HG03139 (cell line): ENCODE results near the gene SMIM35.

Experiments used
- ATAC-seq: cut with Tn5 transposase; IDR thresholded peaks from one replicate; pipeline ENCODE4 v1.9.1; 2021; ENCODE audit not compliant: unreplicated experiment

Gene SMIM35

DNA sequence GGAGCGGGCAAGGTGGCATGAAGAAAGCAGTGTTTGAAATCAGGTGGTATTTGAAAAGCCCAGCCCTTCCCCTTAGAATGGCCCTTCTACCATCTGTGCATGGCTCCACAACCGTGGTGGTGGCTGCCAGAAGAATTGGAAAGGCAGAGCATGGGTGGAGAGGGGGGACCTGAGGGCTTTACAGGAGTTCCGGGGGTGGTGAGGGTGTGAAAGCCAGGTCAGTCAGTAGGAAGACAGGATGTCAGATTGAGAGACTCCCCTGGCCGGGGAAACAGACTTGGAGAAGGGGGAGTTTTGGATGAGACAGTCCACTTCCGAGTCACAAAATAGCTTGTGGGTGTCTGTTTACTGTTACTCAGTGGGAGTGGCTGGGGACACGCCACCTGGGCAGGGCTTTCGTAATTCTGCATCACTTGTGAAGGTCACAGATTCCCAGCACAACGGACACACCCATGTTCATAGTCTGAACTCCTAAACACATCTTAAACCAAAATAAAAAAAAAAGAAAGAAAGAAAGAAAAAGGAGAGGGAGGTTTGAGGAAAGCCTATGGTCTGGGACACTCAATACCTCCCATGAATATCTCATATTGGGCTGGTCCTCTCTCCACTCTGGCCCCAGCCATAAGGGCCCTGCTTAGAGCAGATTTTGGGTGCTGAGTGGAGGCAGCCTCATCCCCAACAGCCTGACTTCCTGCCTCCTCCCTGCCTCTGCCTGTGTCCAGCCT is 24.4 kb upstream of the SMIM35 start:
- no peak for ATAC-seq

- ATAC-seq, result no peak
Measured at GRCh38 chr11:118109231-118109630, 22.5 kb upstream of the SMIM35 start.

- no peak for ATAC-seq
Measured at GRCh38 chr11:118108513-118108912, 21.8 kb upstream of the SMIM35 start.

GRCh38 chr11:118106789-118107335 is 20.1 kb upstream of the SMIM35 start:
- no peak for ATAC-seq

DNA sequence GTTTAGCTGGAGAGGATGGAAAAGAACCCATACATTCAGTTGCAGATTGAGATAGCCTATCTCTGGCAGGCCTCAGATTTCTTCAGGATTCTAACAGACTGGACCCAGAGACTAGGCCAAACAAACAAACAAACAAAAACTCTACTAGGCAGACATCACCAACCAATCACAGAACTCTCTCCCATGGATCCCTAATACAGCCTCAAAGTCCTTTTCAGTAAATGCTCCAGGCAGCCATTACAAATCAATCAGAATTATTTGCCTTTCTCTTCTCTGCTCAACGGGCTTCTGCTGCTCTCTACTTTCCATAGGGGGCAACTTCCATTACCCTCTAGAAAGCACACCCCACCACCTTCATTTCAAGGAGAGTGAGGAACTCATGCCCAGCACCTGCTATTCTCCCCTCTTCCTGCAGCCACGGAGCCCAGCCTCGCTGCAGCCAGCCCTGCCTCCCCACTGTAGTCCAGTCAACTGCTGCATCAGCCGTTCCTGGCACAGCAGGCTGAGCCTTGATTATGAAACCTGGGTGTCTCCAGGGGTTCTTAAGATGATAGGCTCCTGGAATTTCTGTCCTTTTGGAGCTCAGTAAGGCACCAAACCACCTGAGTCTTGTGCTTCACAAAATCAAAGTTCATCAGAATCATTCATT is 19.0 kb upstream of the SMIM35 start:
- ATAC-seq, result no peak

- ATAC-seq, result no peak
Measured at GRCh38 chr11:118104491-118104890, 17.7 kb upstream of the SMIM35 start.

DNA sequence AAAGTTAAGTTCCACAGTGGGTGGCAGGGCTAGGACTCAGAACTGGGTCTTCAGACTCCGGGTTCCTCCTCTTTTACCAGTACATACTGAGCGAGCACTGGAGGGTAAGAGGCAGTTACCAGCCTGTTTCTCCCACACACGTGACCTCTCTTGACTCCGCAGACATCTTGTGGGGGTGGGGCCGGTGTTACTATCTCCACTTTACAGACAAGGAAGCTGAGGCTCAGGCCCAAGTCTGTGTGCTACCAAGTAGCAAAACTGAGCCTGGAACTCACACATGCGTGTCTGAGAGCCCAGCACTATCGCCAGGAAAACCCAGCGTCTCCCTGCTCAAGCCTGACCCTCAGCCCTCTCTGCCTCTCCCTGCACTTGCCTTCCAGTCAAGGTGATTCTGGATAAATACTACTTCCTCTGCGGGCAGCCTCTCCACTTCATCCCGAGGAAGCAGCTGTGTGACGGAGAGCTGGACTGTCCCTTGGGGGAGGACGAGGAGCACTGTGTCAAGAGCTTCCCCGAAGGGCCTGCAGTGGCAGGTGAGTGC is 16.0 kb upstream of the SMIM35 start:
- no peak for ATAC-seq

GRCh38 chr11:118100691-118101232 is 14.0 kb upstream of the SMIM35 start:
- ATAC-seq, result no peak

GRCh38 chr11:118099838-118100556 is 13.2 kb upstream of the SMIM35 start:
- no peak for ATAC-seq

DNA sequence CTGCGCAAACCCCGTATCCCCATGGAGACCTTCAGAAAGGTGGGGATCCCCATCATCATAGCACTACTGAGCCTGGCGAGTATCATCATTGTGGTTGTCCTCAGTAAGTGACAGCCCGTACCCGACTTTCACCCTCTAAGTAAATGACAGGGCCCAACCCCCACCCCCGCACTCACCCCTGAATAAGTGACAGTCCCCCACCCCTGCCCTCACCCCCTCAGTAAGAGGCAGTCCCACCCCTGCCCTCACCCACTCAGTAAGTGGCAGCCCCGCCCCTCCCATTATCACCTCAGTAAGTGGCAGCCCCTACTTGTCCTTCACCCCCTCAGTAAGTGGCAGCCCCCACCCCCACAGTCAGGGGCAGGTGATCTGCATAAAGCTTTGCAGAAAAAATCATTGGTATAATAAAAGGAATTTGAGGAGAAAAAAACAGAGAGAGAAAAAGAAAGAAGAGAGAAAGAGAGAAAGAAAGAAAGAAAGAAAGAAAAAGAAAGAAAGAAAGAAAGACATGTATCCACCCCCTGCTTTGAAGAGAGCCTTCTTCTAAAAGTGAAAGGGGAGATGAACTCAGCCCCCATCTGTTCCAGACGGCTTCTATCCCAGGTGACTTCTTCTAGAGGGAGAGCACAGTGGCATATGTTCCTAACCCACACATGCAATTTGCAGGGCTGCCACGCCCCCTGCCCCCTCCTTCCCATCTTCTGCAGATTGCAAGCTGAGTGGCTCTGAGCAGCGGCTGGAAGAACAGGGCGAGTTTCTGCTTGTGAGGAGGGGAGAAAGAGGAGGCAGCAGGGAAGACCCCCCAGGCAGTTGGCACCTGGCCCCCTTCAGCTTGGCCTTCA is 12.5 kb upstream of the SMIM35 start:
- no peak for ATAC-seq

DNA sequence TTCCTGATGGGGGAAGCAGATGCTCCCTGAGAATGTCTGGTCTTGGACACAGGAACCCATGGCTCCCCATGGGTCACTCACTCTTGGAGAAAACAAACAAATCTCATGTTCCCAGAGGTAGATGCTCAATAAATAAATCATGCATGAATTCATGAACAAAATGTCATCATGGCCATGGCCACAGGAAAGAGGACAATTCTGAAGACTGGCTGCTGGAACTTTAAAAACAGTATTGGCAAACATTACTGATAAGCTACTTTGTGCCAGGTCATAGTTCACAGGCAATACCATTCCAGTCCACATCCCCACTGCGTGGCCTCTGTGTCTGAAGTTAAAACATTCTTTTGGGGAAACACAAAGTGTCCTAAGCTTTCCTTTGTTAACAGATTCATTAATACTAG is 9.2 kb upstream of the SMIM35 start:
- no peak for ATAC-seq

DNA sequence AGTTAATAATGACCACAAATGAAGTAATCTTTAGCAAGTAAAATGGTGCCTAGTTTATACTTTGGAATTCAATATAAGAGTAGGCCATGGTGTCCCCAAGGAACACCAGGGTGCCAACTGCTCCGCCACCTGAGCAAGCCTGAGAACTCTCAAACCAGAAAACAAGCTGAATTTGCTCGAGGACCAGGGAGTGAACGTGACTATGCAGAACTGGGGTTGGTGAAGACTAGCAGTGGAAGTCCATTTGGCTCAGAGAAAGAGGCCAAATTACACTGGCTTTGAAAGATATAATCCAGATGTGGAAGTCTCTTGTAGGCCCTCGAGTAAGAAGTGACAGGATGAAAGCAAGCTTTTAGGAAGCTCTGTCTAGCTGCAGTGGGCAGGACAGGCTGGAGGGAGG is 8.7 kb upstream of the SMIM35 start:
- no peak for ATAC-seq

- ATAC-seq, result no peak
Measured at GRCh38 chr11:118092907-118093571, 6.3 kb upstream of the SMIM35 start.

DNA sequence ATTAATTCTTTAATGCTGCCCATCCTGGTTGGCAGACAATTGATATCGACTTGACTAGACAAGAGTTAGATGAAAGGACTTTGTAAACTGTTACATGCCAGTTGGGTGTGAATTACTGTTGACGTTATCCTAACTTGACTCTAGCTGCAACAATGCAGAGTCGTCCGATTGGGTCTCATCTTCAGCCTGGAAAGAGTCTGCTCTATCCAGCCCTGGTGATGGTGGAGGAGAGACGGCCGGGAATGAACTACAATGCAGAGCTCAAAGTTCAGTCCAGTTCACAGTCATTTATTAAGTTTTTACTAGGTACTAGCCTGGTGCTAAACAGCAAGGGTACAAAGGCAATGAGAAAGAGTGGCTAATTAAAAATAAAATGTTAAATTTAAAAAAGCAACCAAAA is 4.9 kb upstream of the SMIM35 start:
- no peak for ATAC-seq

DNA sequence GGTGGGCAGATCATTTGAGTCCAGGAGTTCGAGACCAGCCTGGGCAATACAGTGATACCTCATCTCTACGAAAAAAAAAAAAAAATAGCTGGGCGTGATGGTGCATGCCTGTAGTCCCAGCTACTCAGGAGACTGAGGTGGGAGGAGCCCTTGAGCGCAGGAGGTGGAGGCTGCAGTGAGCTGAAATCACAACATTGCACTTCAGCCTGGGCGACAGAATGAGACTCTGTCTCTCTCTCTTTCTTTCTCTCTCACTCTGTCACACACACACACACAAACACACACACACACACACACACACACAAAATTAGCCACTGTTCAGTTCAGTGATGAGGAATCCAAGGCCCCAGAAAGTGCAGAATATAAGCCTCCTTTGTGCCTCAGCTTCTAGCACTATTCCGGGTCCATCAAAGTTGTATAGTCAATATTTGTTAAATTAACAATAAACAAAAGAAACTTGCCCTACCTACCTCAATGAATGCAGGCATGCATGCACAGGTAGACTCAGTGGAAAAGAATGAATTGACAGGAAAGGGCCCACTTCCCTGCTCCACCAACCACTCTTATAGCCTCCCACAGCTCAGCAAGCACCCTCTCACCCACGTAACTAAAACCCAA is 3.9 kb upstream of the SMIM35 start:
- no peak for ATAC-seq

DNA sequence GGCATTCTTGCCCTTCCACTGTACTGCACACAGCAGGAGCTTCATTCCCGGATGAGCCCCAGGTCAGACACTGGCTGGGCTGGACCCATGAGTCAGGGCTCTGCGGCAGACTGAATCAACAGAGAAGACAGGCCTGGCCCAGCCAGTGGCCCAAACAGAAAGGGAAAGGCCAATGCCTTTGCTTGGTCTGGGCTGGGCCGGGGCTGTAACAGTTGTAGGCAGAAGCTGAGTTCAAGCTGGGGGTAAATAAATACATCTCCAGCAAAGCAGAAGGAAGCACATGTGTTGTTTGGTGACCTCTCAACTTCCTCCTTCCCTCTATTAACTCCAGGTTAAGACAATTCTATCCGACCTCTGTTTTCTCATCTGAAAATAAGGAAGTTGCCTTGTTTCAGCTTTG is 1.8 kb upstream of the SMIM35 start:
- no peak for ATAC-seq

DNA sequence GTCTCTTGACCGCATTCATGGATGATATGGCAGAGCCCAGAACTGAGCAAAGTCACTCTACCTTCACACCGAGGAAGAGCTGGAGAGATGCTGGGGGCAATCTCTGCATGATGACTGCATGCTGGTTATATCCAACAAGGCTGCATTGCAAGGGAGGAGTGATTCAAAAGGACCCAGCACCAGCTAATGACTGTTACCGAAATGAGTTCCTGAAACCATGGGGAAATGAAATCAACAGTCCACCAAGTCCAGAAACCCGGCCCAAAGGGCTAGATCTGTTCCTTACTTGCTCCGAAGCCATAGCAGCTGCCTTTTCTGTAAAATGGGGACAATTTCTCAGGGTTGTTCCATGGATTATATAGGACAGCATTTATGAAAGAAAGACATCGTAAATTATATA is 1.2 kb upstream of the SMIM35 start:
- ATAC-seq, result no peak

GRCh38 chr11:118084656-118085055 is 2.1 kb downstream of the SMIM35 start:
- ATAC-seq, result no peak

DNA sequence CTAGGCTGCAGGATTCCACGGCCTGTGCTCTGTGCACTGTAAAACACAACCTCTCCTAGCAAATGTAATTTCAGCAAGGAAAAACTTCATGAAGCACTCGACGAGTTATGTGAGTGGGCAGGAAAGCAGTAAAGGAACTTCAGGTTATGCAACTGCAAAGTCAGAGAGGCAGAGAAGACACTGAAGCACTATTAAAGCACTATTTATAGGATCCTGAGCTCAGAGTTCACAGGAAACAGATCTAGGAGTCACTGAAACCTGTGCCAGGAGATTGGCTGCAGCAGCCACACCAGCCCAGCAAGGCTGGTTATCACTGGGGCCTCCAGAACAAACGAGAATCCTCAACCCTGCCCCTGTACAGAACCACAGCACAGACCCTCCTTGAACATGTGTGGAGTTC is 2.5 kb downstream of the SMIM35 start:
- no peak for ATAC-seq
